ENCODE measurements around the gene CMTM2. TPM values are rescaled to one million over a fixed set of nuclear protein-coding genes. Genes with fewer than 3 reads are reported as not detected.

CMTM2 gene
- total and polyA plus RNA-seq, 2 experiments from 2014 or later, result 0.88 TPM; not detected in 1

- no peak overlapping the region for H3K4me3 ChIP-seq
- H3K27me3 ChIP-seq, result no peaks in the 10 kb centered on the region
- no peaks in the 10 kb centered on the region for H3K36me3 ChIP-seq
- no peak overlapping the region for H3K27ac ChIP-seq
- H3K9me3 ChIP-seq (ENCODE audit: low read depth), result no peaks in the 10 kb centered on the region
- peaks cover 7% of the 10 kb centered on the region for H3K4me1 ChIP-seq (ENCODE audit: low read depth)
- TF ChIP-seq, protein P1, sequence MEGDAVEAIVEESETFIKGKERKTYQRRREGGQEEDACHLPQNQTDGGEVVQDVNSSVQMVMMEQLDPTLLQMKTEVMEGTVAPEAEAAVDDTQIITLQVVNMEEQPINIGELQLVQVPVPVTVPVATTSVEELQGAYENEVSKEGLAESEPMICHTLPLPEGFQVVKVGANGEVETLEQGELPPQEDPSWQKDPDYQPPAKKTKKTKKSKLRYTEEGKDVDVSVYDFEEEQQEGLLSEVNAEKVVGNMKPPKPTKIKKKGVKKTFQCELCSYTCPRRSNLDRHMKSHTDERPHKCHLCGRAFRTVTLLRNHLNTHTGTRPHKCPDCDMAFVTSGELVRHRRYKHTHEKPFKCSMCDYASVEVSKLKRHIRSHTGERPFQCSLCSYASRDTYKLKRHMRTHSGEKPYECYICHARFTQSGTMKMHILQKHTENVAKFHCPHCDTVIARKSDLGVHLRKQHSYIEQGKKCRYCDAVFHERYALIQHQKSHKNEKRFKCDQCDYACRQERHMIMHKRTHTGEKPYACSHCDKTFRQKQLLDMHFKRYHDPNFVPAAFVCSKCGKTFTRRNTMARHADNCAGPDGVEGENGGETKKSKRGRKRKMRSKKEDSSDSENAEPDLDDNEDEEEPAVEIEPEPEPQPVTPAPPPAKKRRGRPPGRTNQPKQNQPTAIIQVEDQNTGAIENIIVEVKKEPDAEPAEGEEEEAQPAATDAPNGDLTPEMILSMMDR (IDR thresholded peaks at IDR 0.05; ENCODE audit: low read depth, low read length), result no peak
- DNase-seq (ENCODE audit: low read depth in 1 of 2, low spot score in 1 of 2), result no peak
Observed at GRCh38 chr16:66635406-66635805, 56.1 kb downstream of the CMTM2 start.

DNA sequence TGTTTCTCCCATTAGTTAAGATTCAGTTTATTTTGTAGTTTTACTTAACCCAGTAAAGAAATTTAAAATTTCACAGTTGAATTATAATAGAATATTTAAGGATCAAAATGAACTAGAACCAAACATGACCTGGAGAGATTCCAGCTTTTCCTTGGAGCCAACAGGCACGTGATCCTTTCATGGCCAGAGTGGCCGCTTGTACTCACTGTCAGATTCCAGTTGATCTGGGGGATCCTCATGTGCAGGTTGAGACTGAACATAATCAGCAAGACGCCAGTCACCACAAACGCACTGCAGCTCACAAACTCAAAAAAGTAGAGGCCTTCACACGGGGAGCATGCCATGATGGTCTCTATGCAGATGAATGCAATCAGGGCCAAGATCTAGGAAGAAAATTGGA is 56.9 kb downstream of the CMTM2 start:
- TF ChIP-seq, protein P1 (IDR thresholded peaks at IDR 0.05; ENCODE audit: low read depth, low read length), result no peak
- Histone ChIP-seq H3K9me3 (ENCODE audit: low read depth) (no peaks in the 10 kb centered on the region), H3K4me1 (ENCODE audit: low read depth) (peaks cover 7% of the 10 kb centered on the region), H3K4me3 (no peak overlapping the region), H3K36me3 (no peaks in the 10 kb centered on the region), H3K27ac (no peak overlapping the region), H3K27me3 (no peaks in the 10 kb centered on the region)
- DNase-seq (ENCODE audit: low read depth in 1 of 2, low spot score in 1 of 2), result no peak

GRCh38 chr16:66637806-66638205 is 58.5 kb downstream of the CMTM2 start:
- H3K4me1 ChIP-seq (ENCODE audit: low read depth), result peaks cover 7% of the 10 kb centered on the region
- no peak overlapping the region for H3K27ac ChIP-seq
- H3K9me3 ChIP-seq (ENCODE audit: low read depth), result no peaks in the 10 kb centered on the region
- no peaks in the 10 kb centered on the region for H3K27me3 ChIP-seq
- no peak for DNase-seq (ENCODE audit: low read depth in 1 of 2, low spot score in 1 of 2)
- TF ChIP-seq, protein P1 (IDR thresholded peaks at IDR 0.05; ENCODE audit: low read depth, low read length), result no peak
- H3K4me3 ChIP-seq, result no peak overlapping the region
- no peaks in the 10 kb centered on the region for H3K36me3 ChIP-seq

Other genes with a start within 250 kb of the CMTM2 start
- gene CDH5, start 212.8 kb upstream of the CMTM2 start, total RNA-seq, result 0.88 and 4.1 TPM in 2 replicates
- 1.1 and 5.6 TPM in 2 replicates for gene CDH5, start 212.8 kb upstream of the CMTM2 start, polyA plus RNA-seq
- 1.2 and 2.4 TPM in 2 replicates for gene BEAN1, start 152.2 kb upstream of the CMTM2 start, total RNA-seq
- 2.9 and 3.0 TPM in 2 replicates for gene BEAN1, start 152.2 kb upstream of the CMTM2 start, polyA plus RNA-seq
- 19.8 and 20.2 TPM in 2 replicates for gene TK2, start 29.3 kb upstream of the CMTM2 start, total RNA-seq
- gene TK2, start 29.3 kb upstream of the CMTM2 start, polyA plus RNA-seq, result 18.2 and 20.9 TPM in 2 replicates
- gene CKLF, start 26.9 kb upstream of the CMTM2 start, total RNA-seq, result 16.6 and 23.4 TPM in 2 replicates
- 25.6 and 44.8 TPM in 2 replicates for gene CKLF, start 26.9 kb upstream of the CMTM2 start, polyA plus RNA-seq
- 1.2 and 2.0 TPM in 2 replicates for gene CMTM1, start 13.0 kb upstream of the CMTM2 start, total RNA-seq
- gene CMTM1, start 13.0 kb upstream of the CMTM2 start, polyA plus RNA-seq, result 2.6 and 5.5 TPM in 2 replicates
- gene CMTM3, start 25.2 kb downstream of the CMTM2 start, total RNA-seq, result 48.9 and 56.1 TPM in 2 replicates
- 70.7 and 92.2 TPM in 2 replicates for gene CMTM3, start 25.2 kb downstream of the CMTM2 start, polyA plus RNA-seq
- gene CMTM4, start 117.3 kb downstream of the CMTM2 start, total RNA-seq, result 42.3 and 61.6 TPM in 2 replicates
- gene CMTM4, start 117.3 kb downstream of the CMTM2 start, polyA plus RNA-seq, result 19.7 and 22.8 TPM in 2 replicates
- gene DYNC1LI2, start 172.1 kb downstream of the CMTM2 start, total RNA-seq, result 54.5 and 58.6 TPM in 2 replicates
- 76.0 and 89.6 TPM in 2 replicates for gene DYNC1LI2, start 172.1 kb downstream of the CMTM2 start, polyA plus RNA-seq
- gene TERB1, start 222.1 kb downstream of the CMTM2 start, total RNA-seq, result not detected in 2 replicates
- gene TERB1, start 222.1 kb downstream of the CMTM2 start, polyA plus RNA-seq, result not detected in 2 replicates

Measured in cardiac muscle cell (in vitro differentiated cells and primary cell).